ENCODE measurements around the gene LYZL4. TPM values are rescaled to one million over a fixed set of nuclear protein-coding genes. Genes with fewer than 3 reads are reported as not detected.

LYZL4 gene
- total RNA-seq, 1 experiment from 2014 or later: not detected

- POLR2A ChIA-PET: no interaction called here
- Histone ChIP-seq H3K9me2 (ENCODE audit: insufficient read depth) (no peaks in the 10 kb centered on the region), H4K20me1 (ENCODE audit: insufficient read depth) (no peaks in the 10 kb centered on the region), H3K4me3 (replicated peaks in 1 of 2; ENCODE audit: low read depth in 1 of 2, low read length in 2 of 2) (no peak overlapping the region), H3K27me3 (ENCODE audit: insufficient read depth, low read length) (no peaks in the 10 kb centered on the region), H3K9ac (ENCODE audit: low read length) (no peak overlapping the region), H3K36me3 (ENCODE audit: control insufficient read depth in 1 of 2, insufficient read depth in 2 of 2, low read length in 2 of 2) (no peaks in the 10 kb centered on the region), H3K4me2 (ENCODE audit: low read length) (no peak overlapping the region), H3K9me3 (ENCODE audit: control insufficient read depth in 1 of 2, insufficient read depth in 1 of 2, low read depth in 1 of 2, low read length in 2 of 2) (no peaks in the 10 kb centered on the region), H2AFZ (ENCODE audit: low read depth, low read length, poor library complexity, severe bottlenecking) (no peak overlapping the region), H3K4me1 (ENCODE audit: control insufficient read depth in 1 of 2, insufficient read depth in 2 of 2, low read length in 2 of 2) (no peaks in the 10 kb centered on the region), H3K79me2 (ENCODE audit: insufficient read depth, low read length) (no peaks in the 10 kb centered on the region), H3K27ac (ENCODE audit: low read depth, low read length) (no peak overlapping the region)
- no peak for TF ChIP-seq SRF (IDR thresholded peaks at IDR 0.05; ENCODE audit: low read depth)
- TF ChIP-seq SIN3A (IDR thresholded peaks at IDR 0.05; ENCODE audit: low read depth): no peak
- no peak for TF ChIP-seq ZFX (IDR thresholded peaks at IDR 0.05)
- TF ChIP-seq JUND (IDR thresholded peaks at IDR 0.05): no peak
- TF ChIP-seq EZH2phosphoT487 (IDR thresholded peaks at IDR 0.05; ENCODE audit: borderline replicate concordance): no peak
- TF ChIP-seq ZNF274 (IDR thresholded peaks at IDR 0.05; ENCODE audit: low read depth, low read length): no peak
- no peak for TF ChIP-seq ZBTB33 (IDR thresholded peaks at IDR 0.05; ENCODE audit: extremely low read depth, insufficient replicate concordance, low read length)
- TF ChIP-seq CEBPB (IDR thresholded peaks at IDR 0.05; ENCODE audit: low read depth): no peak
- no peak for TF ChIP-seq RAD21 (IDR thresholded peaks at IDR 0.05; ENCODE audit: low read depth)
- TF ChIP-seq TCF7L2 (IDR thresholded peaks at IDR 0.05; ENCODE audit: borderline replicate concordance, extremely low read depth, insufficient read depth, insufficient read length): no peak
- no peak for TF ChIP-seq MAX (IDR thresholded peaks at IDR 0.05)
- no peak for TF ChIP-seq EZH2 (IDR thresholded peaks at IDR 0.05)
- no peak for TF ChIP-seq ATF3 (IDR thresholded peaks at IDR 0.05)
- no peak for TF ChIP-seq POLR2AphosphoS5 (IDR thresholded peaks at IDR 0.05; ENCODE audit: low read depth, low read length)
- no peak for TF ChIP-seq YY1 (IDR thresholded peaks at IDR 0.05; ENCODE audit: extremely low read depth, insufficient replicate concordance, low read depth, low read length)
- TF ChIP-seq EGR1 (IDR thresholded peaks at IDR 0.05; ENCODE audit: low read depth): no peak
- TF ChIP-seq SP1 (IDR thresholded peaks at IDR 0.05; ENCODE audit: low read depth): no peak
- CTCF ChIA-PET: interaction anchor here (1.6 kb wide), 1 partner anchor 13 kb away, joined by 4 read pairs; no protein-coding TSS in a partner anchor
- RAD21 ChIA-PET (ENCODE audit: low non-redundant PET in 1 of 2, low total read pairs in 2 of 2, uncharacterized antibody in 2 of 2, unreplicated experiment in 2 of 2): no interaction called here
- ATAC-seq (no peak), DNase-seq (ENCODE audit: low read depth, low spot score) (no peak)
- intact Hi-C loops (cut with micrococcal nuclease): no loop called here
- BruUV-seq (replicated peaks): no TSS peak
Measured at GRCh38 chr3:42430781-42431532, 20.5 kb upstream of the LYZL4 start.
